Cardiac septum (tissue), 1 donor: Measurements from ENCODE around the gene MIPOL1. TPM values are rescaled to one million over a fixed set of nuclear protein-coding genes. Genes with fewer than 3 reads are reported as not detected.
A peak's percentile ranks its signal among the peaks of the same experiment; 100 is the strongest.
"Not testable (repeated sequence)": the region's sequence is repeated elsewhere in the genome, so short reads cannot be mapped to it uniquely, and the experiment has no call there.

Experiments
- DNase-seq: peaks from one replicate; pipeline ENCODE4 v3.0.0-alpha.2; 2020; ENCODE audit warnings: low spot score
- intact Hi-C: fragments of 100-400 bp; cut with DNase I; formaldehyde crosslinking; loops from one replicate; pipeline ENCODE4 v1.14.0; 2022
- long read RNA-seq: library from polyadenylated mRNA; unstranded; transcript quantifications from one replicate; pipeline ENCODE4 v2.0.0, GENCODE V29; 2021
- total RNA-seq: library from RNA; stranded (reverse); fragmentation: NEBNext Ultra II Directional; extraction: Animal tissue kit (Norgen Biotek cat#: 25700); gene quantifications from one replicate; pipeline ENCODE4 v1.2.1, GENCODE V29; 2021
- donor health status: DM: no; HTN: no; CAD: no.

The MIPOL1 gene, protein sequence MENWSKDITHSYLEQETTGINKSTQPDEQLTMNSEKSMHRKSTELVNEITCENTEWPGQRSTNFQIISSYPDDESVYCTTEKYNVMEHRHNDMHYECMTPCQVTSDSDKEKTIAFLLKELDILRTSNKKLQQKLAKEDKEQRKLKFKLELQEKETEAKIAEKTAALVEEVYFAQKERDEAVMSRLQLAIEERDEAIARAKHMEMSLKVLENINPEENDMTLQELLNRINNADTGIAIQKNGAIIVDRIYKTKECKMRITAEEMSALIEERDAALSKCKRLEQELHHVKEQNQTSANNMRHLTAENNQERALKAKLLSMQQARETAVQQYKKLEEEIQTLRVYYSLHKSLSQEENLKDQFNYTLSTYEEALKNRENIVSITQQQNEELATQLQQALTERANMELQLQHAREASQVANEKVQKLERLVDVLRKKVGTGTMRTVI
- total RNA-seq, result 7.9 TPM
- long read RNA-seq, full-length matches to known transcripts, result 1 of 15 reads
- long read RNA-seq, partial matches to known transcripts, result 2 of 15 reads
- long read RNA-seq, other reads (novel, unspliced or antisense), result 12 of 15 reads

DNA sequence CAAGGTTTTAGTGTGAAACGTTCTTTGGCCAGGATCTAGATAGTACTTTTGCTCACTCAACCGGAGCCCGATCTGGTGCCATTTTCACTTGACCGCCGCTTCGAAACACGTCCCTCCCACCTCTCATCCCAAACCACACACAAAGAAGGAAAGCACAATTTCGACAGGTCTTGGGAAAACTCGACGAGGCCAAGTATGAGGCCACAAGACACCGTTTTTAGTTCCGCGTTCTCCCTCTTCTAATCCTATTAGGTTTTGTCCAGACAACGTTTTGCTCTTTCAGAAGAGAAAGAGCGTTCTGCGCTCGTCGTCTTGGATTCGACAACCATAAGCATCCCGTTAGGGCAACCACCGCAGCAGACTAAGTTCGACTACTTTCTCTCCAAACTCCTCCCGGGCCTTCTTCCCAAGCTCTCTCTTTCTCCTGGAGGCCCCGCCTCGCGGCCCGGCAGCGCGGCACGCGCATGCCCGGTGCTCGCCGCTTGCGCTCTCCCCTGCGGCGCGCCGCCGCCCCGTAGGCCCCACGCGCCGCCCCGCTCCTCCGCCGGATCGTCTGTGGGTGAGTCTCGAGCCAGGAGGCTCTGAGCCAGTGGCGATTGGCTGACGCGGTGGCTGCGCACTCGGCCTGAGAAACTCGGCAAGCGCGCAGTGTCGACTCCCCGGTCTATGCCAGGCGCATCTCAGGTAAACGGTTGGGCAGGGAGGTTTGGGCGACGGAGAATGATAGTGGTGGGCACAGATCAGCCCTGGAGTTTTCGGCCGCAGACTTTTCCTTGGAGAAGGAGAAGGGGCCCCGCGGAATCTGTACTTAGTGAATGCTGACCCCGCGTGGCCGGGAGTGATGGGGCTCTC, at the start of gene MIPOL1:
MIPOL1 (plus strand) TSS at position 517 of the 852 bp plus-strand sequence. CDS start 49,952 bp downstream, outside the sequence.
- peak; percentile 87 for DNase-seq
- intact Hi-C loops, result loop anchor here (1.0 kb wide), 1 partner anchor 25 kb away; the partner anchor contains the start of gene SLC25A21

DNA sequence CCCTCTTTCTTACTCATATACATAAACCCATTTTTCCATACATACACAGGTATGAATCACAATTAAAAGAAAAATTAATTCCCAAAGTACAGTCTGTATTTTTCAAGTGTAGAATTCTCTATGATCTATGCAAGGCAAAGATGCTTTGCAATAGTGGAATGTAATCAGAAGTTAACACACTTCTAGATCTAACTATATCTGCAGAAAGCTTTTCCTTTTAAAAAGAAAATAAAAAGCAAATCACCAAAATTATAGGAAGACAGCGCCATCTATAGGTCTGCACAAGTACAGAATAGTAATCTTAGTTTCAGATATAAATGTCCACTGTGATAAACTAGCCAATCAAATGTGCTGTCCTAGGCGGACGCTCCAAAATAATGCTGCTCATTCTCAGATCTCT, 47.3 kb upstream of the MIPOL1 start:
- intact Hi-C loops, result no loop called here
- DNase-seq, result no peak

DNA sequence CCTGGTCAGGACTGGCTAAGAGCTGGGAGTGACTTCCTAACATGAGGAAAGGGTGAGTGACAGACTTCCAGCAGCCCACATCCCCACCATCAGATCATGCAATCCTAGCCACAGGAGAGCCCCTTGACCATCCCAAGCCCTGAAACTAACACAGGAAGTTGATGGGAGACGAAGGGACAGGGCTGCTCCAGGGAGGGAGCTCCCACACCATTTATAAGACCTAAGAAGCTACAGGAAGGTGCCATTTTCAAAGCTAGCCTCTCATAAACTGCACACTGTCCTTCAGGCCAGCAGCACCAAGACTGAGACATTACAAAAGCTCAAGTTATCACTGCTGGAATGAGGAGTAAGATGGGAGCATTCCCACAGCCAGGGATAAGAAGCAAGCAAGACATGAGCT, 44.7 kb upstream of the MIPOL1 start:
- no peak for DNase-seq
- intact Hi-C loops, result no loop called here

DNA sequence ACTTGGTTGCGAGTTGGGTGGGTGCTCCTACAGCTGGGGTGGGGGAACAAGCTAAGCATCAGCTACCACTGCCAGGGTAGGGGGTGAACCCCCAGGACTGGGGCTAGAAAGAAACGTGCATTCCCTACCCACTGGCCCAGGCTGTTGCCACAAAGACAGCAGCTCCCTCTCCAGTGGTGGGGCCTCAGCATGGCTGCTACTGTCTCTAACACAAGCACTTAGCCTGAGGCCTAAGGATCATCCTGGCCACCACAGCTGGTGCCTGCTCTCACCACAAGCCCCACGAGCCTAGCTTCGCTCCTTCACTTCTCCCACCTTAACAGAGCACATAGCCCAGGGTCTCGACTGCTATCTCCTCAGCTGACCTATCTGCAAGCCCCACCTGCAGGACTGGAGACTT, 44.3 kb upstream of the MIPOL1 start:
- DNase-seq, result no peak
- intact Hi-C loops, result no loop called here

DNA sequence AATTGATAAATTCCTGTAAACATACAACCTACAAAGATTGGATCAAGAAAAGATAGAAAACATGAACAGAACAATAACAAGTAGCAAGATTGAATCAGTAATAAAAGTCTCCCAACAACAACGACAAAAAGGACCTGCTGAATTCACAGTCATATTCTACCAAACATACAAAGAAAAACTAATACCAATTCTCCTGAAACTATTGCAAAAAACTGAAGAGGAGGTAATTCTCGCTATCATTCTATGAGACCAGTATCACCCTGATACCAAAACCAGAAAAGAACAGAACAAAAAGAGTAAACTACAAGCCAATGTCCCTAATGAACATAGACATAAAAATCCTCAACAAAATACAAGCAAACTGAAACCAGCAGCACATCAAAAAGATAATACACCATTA, 39.8 kb upstream of the MIPOL1 start:
- no peak for DNase-seq
- intact Hi-C loops, result no loop called here

DNA sequence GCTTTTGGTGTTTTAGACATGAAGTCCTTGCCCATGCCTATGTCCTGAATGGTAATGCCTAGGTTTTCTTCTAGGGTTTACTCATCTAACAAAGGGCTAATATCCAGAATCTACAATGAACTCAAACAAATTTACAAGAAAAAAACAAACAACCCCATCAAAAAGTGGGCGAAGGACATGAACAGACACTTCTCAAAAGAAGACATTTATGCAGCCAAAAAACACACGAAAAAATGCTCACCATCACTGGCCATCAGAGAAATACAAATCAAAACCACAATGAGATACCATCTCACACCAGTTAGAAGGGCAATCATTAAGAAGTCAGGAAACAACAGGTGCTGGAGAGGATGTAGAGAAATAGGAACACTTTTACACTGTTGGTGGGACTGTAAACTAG, 35.4 kb upstream of the MIPOL1 start:
- intact Hi-C loops, result not testable (repeated sequence)

DNA sequence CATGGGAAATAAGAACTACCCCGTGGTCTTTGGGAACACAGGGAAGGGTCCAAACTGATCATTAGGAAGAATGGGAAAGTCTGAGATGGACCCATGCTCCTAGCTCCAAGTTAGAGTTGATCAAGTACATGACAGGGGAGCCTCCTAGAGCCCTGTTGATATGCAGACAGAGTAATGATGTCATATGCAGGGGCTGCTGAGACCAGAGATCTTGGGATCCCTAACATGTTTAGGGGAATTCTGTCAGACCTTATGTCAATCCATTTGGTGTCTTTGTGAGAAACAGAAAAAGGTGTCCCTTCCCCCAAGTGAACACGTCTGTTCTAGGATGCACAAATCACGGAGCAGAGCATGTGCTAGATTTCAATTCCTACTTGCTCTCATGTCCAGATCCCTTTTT, 31.9 kb upstream of the MIPOL1 start:
- no peak for DNase-seq
- intact Hi-C loops, result no loop called here

More for the DNA sequence above, 35.4 kb upstream of the MIPOL1 start:
- DNase-seq, result not testable (repeated sequence)

DNA sequence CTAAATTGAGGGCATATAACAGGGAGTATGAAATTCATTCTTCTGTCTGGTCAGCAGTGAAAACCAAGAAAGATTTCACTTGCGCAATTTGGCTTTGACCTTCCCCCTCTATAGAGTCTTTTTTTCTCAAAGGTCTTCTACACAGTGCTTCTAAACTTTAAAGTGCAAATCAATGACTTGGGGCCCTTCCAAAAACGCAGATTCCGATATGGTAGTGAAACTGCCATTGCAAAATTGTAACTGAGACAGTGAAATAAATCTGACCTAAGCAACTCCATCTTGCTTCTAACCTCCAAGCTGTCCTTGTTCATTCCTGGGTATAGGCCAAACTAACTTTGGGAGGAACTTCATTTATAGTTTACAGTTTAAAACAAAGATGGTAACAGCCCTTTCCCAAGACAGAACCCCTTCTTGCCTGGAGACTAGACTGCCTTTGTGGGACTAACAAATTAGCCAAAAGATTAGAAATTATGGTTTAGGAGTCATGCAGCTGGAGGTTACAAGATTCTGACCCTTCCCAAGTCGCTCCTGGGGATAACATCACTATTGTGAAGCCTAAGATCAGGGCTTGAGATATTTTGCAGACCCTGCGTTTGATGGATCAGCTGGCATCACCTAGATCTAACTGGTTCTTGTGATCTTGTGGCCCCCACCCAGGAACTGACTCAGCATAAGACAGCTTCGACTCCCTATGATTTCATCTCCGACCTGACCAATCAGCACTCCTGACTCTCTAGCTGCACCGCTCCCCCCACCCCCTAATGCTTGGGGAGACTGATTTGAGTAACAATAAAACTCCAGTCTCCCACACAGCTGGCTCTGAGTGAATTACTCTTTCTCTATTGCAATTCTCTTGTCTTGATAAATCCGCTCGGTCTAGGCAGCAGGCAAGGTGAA, 30.3 kb upstream of the MIPOL1 start:
- DNase-seq, result no peak
- intact Hi-C loops, result no loop called here

DNA sequence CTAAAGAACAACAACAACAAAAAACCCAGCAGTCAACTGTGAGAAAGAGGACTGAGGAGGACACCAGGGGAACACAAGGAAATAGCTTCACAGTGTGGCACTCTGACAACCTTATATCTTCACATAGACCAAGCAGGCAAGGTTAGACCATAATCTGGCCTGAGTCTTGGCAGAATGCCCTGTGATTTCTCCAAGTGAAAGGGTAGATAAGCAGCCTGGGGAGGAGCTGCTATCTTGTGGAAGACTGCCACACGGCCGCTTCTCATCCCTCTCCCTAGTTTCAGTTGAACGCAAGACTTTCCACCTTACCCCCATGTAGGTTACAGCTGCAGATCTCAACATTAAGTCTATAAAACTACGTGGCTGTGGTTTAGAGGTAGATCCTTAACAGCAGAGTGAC, 29.0 kb upstream of the MIPOL1 start:
- no peak for DNase-seq
- intact Hi-C loops, result no loop called here

DNA sequence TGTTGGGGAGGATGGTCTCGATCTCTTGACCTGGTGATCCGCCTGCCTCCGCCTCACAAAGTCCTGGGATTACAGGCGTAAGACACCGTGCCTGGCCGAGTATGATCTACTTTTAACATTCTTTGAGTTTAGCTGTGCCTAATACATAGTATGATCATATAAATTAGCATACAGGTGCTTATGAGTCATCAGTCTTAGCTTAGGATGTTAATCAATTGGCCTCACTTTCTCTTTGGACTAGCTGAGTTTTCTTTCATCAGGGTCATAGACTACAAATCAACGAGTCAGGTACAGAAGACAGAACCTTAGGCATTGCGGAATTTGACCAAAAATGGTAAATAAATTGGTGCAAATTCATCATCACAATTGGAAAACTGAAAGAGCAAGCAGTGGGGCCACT, 27.5 kb upstream of the MIPOL1 start:
- intact Hi-C loops, result no loop called here
- DNase-seq, result no peak

DNA sequence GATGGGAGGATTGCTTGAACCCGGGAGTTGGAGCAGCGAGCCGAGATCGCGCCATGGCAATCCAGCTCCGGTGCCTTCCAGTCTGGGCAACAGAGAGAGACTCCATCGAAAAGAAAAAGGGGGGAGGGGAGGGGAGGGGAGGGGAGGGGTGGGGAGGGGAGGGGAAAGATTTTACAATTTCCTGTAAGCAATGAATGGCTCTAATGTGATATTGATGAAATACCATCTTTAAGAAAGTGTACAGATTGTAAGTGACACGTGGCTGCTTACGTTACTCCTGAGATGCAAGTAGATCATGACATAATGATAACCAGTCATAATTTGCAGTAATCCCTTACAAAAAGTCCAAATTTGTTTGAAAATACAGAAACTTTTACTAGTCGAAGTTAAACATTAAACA, 26.7 kb upstream of the MIPOL1 start:
- intact Hi-C loops, result no loop called here
- no peak for DNase-seq

DNA sequence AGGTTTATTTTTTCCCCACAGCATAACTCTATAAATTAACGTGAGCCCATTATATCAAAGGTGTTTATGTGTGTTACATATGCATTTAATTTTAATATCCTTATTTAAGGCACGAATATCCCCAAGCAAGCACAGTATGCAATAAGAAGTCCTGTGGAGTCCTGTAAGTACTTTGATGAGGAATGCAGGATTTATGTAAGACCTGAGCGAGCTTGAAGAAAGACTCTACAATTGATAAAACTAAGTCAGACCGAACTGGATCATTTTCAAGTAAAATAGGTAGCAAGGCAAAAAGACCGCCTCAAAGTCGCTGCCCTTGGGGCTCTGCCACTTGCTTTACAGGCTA, 26.1 kb upstream of the MIPOL1 start:
- intact Hi-C loops, result loop anchor here (1.0 kb wide), 1 partner anchor 26 kb away; the partner anchor contains the start of gene MIPOL1
- no peak for DNase-seq

DNA sequence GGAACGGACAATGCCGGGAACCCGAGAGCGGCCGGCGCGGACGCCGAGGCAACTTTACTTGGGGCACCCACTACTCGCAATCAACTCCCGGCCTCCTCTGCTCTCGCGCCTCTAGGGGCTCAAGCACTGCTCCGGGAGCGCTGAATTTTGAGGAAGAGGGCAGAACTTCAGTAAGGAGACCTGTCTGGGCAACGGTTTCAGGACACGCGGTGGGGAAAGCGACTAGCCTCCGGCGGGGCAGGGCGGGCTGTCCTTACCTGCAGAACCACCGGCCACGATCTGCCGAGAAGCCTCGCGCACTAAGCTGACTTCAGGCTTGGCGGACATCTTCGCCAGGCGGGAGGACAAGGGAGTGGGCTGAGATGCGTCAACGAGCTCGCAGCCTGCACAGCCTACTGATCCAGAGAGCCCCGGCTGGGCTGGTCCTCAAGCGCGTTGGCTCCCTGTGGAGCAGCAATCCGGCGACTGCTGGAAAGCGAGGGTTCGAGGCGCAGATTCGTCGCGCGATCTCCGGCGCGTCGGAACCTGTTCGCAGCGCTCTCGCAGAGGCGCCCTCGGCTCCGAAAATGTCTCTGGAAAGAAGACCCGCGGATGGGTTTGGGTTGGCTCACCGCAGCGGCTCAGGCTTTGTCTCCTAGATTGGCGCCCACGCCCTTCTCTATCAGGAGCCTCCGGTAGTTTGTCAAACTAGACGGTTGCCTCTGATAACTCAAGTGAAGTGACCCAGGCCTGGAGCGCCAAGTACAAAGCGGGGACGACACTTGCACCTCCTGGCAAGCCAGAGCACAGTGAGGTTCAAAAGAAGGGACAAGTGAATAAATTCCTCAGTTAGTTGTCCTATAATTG, 25.5 kb upstream of the MIPOL1 start, which contains the start of gene SLC25A21:
SLC25A21 (minus strand) TSS at position 583 of the 846 bp plus-strand sequence.
- intact Hi-C loops, result loop anchor here (1.0 kb wide), 1 partner anchor 25 kb away; the partner anchor contains the start of gene MIPOL1
- peak; percentile 85 for DNase-seq

DNA sequence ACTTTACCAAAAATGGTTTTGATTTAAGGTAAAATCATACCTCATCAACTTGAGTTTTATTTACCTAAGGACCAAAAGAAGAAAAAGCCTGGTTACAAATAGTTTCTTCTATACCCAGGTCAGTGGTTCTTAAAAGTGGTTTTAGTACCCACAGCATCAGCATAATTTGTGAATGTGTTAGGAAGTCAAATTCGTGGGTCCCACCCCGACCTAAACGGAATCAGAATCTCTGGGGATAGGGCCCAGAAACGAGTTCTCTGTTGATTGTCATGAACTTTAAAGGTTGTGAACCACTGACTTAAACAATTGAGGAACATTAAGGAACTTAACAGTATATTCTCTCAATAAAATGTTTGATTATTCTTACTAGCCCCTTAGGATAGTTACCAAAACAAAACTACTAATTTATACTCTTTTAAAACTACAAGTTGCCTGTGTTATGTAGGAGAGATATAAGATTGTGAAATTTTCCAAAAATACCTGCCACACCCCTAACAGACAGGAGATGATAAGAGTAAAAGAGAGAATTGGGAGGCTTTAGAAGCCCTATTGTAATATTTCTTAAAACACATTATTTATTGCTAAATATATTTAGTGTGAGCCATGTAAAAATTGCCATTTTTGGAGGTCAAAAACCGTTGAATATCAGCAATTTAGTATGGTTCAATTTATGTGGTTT, 24.7 kb upstream of the MIPOL1 start:
- intact Hi-C loops, result loop anchor here (1.0 kb wide), 1 partner anchor 24 kb away; the partner anchor contains the start of gene MIPOL1
- no peak for DNase-seq

DNA sequence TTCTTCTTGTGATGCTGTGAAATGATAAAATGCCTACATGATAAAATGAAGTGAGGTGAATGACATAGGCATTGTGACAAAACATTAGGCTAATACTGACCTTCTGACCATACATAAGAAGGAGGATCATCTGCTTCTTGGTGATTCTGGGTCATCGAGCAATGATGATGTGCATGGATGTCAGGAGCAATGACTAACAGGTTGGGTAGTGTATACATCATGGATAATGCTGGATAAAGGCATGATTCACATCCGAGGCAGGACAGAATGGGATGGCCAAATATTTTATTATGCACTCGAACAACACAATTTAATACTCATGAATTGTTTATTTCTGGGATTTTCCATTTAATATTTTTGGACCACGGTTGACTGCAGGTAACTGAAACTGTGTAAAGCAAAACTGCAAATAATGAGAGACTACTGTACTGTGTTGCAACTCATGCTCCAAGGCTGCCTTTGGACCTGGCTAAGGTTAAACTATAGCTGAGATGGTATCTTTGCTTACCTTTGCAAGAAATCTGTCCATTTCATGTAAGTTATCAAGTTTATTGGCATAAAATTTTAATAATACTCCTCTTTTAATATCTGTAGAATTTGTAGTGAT, 17.7 kb upstream of the MIPOL1 start:
- DNase-seq, result no peak
- intact Hi-C loops, result no loop called here

DNA sequence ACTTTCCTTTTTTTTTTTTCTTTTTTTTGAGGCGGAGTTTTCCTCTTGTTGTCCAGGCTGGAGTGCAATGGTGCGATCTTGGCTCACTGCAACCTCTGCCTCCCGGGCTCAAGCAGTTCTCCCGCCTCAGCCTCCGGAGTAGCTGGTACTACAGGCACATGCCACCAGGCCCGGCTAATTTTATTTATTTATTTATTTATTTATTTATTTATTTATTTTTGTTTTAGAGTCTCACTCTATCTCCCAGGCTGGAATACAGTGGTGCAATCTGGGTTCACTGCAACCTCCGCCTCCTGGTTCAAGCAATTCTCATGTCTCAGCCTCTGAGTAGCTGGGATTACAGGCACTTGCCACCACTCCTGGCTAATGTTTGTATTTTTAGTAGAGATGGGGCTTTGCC, 16.9 kb upstream of the MIPOL1 start:
- DNase-seq, intact Hi-C loops: not testable (repeated sequence)

DNA sequence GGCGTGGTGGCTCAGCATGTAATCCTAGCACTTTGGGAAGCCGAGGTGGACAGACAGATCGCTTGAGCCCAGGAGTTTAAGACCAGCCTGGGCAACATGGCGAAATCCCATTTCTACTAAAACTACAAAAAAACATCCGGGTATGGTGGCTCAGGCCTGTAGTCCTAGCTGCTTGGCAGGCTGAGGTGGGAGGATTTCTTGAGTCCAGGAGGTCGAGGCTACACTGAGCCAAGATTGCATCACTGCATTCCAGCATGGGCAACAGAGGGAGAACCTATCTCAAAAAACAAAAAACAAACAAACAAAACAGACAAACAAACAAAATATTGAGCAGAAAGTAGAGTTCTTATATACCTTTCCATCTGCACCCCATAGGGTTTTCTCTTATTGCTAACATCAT, 16.3 kb upstream of the MIPOL1 start:
- no peak for DNase-seq
- intact Hi-C loops, result no loop called here
